ENCODE measurements around the gene ZBTB16.

Gene ZBTB16

DNA sequence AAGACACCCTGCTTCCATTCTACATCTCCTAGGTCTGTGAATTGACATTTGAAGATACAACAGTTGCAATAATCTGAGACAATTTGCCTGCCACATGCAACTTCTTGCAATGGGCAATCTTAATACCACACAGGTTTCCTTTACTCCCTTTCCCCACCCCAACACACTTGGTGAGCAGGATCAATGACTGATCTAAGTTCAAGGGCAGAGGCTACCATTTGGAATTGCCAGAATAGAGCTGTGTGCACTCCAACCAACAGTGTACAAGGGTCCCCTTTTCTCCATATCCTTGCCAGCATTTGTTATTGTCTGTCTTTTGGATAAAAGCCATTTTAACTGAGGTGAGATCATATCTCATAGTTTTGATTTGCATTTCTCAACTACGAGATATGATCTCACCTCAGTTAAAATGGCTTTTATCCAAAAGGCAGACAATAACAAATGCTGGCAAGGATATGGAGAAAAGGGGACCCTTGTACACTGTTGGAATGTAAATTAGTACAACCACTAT is 233.7 kb downstream of the ZBTB16 start:
- no peak for DNase-seq

DNA sequence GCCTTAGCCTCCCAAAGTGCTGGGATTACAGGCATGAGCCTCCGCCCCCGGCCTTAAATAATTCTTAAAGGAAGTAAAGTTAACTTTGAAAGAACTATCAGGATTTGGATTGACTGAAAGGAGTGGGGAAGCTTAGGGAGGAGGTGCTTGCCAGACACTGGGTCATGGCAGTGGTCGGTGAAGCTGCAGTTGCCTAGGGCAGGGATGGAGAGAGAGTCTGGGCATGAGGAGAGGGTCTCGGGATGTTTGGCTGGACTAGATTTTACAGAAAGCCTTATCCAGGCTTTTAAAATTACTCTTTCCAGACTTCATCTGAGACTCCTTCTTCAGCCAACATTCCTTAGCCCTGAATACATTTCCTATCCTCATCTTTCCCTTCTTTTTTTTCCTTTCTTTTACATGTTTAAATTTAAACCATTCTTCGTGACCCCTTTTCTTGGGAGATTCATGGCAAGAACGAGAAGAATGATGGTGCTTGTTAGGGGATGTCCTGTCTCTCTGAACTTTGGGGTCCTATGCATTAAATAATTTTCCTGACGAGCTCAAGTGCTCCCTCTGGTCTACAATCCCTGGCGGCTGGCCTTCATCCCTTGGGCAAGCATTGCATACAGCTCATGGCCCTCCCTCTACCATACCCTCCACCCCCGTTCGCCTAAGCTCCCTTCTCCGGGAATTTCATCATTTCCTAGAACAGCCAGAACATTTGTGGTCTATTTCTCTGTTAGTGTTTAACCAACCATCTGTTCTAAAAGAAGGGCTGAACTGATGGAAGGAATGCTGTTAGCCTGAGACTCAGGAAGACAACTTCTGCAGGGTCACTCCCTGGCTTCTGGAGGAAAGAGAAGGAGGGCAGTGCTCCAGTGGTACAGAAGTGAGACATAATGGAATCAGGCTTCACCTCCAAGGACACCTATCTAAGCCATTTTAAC is 236.4 kb downstream of the ZBTB16 start, which contains the start of gene NNMT:
NNMT (plus strand) TSS at position 724 of the 929 bp plus-strand sequence; CDS start at position 882, 158 bp downstream.
- DNase-seq, result no peak

DNA sequence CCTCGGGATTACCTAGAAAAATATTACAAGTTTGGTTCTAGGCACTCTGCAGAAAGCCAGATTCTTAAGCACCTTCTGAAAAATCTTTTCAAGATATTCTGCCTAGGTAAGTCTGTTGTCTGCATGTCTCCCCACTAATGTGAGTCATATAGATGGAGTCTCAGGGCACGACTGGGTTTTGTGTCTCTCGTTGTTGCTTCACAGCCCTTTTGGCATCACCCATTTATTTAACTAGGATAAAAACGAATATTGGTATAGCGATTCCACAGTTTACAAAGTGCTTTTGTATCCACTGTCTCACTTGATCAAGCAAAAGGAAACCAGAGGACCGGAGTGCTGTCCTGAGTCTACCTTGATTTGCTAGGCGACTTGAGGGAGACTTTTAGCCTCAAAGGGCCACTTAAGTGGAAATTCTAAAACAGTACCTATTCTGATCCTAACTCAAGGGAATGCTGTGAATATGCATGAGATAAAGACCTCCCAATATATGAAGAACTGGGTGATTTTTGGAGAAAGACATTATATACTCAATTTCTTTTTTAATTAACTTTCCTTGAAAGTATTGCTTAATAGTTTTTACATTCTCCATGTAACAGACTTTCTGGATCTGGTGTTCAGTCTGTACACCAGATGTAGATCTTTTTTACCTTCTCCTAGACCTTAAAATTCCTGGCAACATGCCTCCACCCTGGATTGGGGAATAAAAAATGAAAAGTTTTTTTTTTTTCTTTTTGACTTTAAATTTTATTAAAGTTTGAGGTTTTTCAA is 237.3 kb downstream of the ZBTB16 start:
- no peak for DNase-seq

DNA sequence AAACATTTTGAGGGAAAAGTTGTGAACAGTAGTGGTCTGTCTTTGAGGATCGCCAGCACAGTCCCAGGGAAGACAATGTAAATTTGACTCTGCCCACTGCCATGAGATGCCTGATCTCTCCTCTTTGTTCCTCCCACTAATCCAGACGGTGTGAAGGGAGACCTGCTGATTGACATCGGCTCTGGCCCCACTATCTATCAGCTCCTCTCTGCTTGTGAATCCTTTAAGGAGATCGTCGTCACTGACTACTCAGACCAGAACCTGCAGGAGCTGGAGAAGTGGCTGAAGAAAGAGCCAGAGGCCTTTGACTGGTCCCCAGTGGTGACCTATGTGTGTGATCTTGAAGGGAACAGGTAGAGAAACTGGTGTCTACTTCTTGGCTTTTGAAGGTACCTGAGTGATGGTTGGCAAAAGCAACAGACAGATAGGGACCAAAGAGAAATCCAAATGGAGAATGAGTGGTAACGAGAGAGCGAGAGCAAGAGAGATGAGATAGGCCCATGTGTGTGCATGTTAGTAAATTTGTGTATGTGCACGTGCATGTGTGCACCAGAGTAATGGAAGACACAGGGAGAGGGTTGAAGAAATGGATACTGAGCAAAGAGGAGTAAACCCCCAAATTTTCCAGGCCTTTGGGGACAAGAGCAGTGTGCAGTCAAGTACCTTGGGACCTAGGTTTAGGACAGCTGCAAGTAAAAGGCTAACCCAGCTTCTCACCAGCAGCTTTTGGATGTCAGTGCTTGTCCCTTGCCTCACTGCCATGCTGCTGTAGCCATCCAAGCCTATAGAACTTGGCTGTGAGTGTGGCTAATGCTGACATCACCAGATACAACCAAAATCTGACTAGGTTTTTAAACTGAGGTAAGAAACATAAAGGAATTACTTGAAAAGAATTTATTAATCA is 238.5 kb downstream of the ZBTB16 start:
- no peak for DNase-seq

DNA sequence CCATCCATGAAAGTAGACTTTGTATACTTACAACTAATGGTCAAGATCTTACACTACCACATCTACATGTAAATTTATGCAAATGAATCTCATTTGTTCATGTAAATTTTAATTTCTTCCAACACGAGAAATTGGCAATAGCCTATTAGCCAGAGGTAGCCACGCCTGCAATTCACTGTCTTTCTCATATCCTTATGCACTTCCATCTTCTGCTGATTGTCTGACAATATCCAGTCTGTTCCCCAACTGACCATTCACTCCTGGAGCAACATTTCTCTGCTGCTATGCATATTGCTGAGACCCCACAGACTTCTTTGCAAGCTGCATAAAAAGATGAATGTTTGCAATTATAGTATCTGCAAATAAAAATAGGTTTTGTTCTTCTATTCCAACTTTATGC is 239.2 kb downstream of the ZBTB16 start:
- no peak for DNase-seq

All from NCI-H446 (cell line).